Activated CD4-positive, CD25-positive, alpha-beta regulatory T cell treated with anti-CD3 and anti-CD28 coated beads, Interleukin-2, amount 50 U/mL, for 16 hours (primary cell): ENCODE measurements around the gene BLOC1S4.
"Not testable (repeated sequence)": the region's sequence is repeated elsewhere in the genome, so short reads cannot be mapped to it uniquely, and the experiment has no call there.

Experiments
- DNase-seq: peaks from one replicate; pipeline ENCODE4 v3.0.0-alpha.2; 2020; ENCODE audit warnings: low read depth, low spot score

BLOC1S4 gene

GRCh38 chr4:6718932-6719610 lies 3.1 kb downstream of the BLOC1S4 start:
- DNase-seq, result no peak

GRCh38 chr4:6719611-6720179 lies 3.7 kb downstream of the BLOC1S4 start:
- DNase-seq, result no peak

- peak; percentile 70 for DNase-seq
These were observed 4.3 kb downstream of the BLOC1S4 start for GRCh38 chr4:6720202-6720699.

GRCh38 chr4:6721121-6721520 lies 5.1 kb downstream of the BLOC1S4 start:
- DNase-seq, result no peak

GRCh38 chr4:6722891-6723290 lies 6.9 kb downstream of the BLOC1S4 start:
- no peak for DNase-seq

- no peak for DNase-seq
These were observed 7.9 kb downstream of the BLOC1S4 start for GRCh38 chr4:6723851-6724250.

GRCh38 chr4:6724421-6725111 lies 8.6 kb downstream of the BLOC1S4 start:
- no peak for DNase-seq

GRCh38 chr4:6725427-6725961 lies 9.5 kb downstream of the BLOC1S4 start:
- not testable (repeated sequence) for DNase-seq

GRCh38 chr4:6727081-6727942 lies 11.3 kb downstream of the BLOC1S4 start:
- no peak for DNase-seq

GRCh38 chr4:6727943-6728250 lies 11.9 kb downstream of the BLOC1S4 start:
- DNase-seq, result no peak

- no peak for DNase-seq
These were observed 12.5 kb downstream of the BLOC1S4 start for GRCh38 chr4:6728320-6729029.

- no peak for DNase-seq
These were observed 14.8 kb downstream of the BLOC1S4 start for GRCh38 chr4:6730603-6731317.

- no peak for DNase-seq
These were observed 15.3 kb downstream of the BLOC1S4 start for GRCh38 chr4:6731318-6731675.

GRCh38 chr4:6731780-6732179 lies 15.8 kb downstream of the BLOC1S4 start:
- DNase-seq, result no peak

GRCh38 chr4:6732441-6733357 lies 16.7 kb downstream of the BLOC1S4 start:
- no peak for DNase-seq

GRCh38 chr4:6733358-6734164 lies 17.6 kb downstream of the BLOC1S4 start:
- DNase-seq, result no peak

GRCh38 chr4:6734165-6734786 lies 18.3 kb downstream of the BLOC1S4 start:
- no peak for DNase-seq

- no peak for DNase-seq
These were observed 23.9 kb downstream of the BLOC1S4 start for GRCh38 chr4:6739920-6740319.
